Dorsolateral prefrontal cortex (tissue), 118 donors: ENCODE data around the gene MEIS3. TPM values are rescaled to one million over a fixed set of nuclear protein-coding genes. Genes with fewer than 3 reads are reported as not detected.

Experiments
- total RNA-seq, 120 experiments: library from RNA; stranded (reverse); gene quantifications; one replicate each; pipeline versions ENCODE4 v1.2.3 to v1.2.4, GENCODE V29; 2022

Gene MEIS3
- total RNA-seq, 120 experiments from 2014 or later: 26.3 to 120 (median 70.9) TPM

Other genes with a start within 250 kb of the MEIS3 start
- 10 to 100 TPM in 50 of 120 experiments, 1 to 10 TPM in 70; 4.8 to 17.2 (median 9.6) TPM for gene BBC3, start 188.3 kb downstream of the MEIS3 start, total RNA-seq
- 10 to 100 TPM; 13.8 to 39.6 (median 24.0) TPM for gene CCDC9, start 163.0 kb downstream of the MEIS3 start, total RNA-seq
- gene INAFM1, start 144.6 kb downstream of the MEIS3 start, total RNA-seq: 10 to 100 TPM; 13.1 to 31.8 (median 18.3) TPM
- gene C5AR1, start 109.7 kb downstream of the MEIS3 start, total RNA-seq: 10 to 100 TPM in 11 of 120 experiments, 1 to 10 TPM in 108, under 1 TPM in 1; 0.67 to 19.3 (median 5.1) TPM
- gene C5AR2, start 87.4 kb downstream of the MEIS3 start, total RNA-seq: 1 to 10 TPM in 102 of 120 experiments, under 1 TPM in 18; 0.35 to 4.8 (median 1.8) TPM
- 10 to 100 TPM in 118 of 120 experiments, 1 to 10 TPM in 2; 9.9 to 34.7 (median 16.9) TPM for gene DHX34, start 70.2 kb downstream of the MEIS3 start, total RNA-seq
- 100 to 1,000 TPM in 69 of 120 experiments, 10 to 100 TPM in 51; 22.2 to 179 (median 105) TPM for gene SLC8A2, start 52.4 kb upstream of the MEIS3 start, total RNA-seq
- 10 to 100 TPM in 119 of 120 experiments, 1 to 10 TPM in 1; 9.5 to 40.3 (median 18.4) TPM for gene KPTN, start 64.7 kb upstream of the MEIS3 start, total RNA-seq
- 100 to 1,000 TPM; 102 to 294 (median 206) TPM for gene NAPA, start 95.5 kb upstream of the MEIS3 start, total RNA-seq
- gene ZNF541, start 153.6 kb upstream of the MEIS3 start, total RNA-seq: 1 to 10 TPM in 85 of 120 experiments, under 1 TPM in 35; 0.50 to 4.5 (median 1.3) TPM
- 10 to 100 TPM; 14.1 to 34.9 (median 22.9) TPM for gene BICRA, start 189.6 kb upstream of the MEIS3 start, total RNA-seq